Measurements from ENCODE around the gene UAP1L1. TPM values are rescaled to one million over a fixed set of nuclear protein-coding genes. Genes with fewer than 3 reads are reported as not detected.

UAP1L1 gene
- total RNA-seq, 2 experiments from 2014 or later: 19.1 to 21.9 TPM

DNA sequence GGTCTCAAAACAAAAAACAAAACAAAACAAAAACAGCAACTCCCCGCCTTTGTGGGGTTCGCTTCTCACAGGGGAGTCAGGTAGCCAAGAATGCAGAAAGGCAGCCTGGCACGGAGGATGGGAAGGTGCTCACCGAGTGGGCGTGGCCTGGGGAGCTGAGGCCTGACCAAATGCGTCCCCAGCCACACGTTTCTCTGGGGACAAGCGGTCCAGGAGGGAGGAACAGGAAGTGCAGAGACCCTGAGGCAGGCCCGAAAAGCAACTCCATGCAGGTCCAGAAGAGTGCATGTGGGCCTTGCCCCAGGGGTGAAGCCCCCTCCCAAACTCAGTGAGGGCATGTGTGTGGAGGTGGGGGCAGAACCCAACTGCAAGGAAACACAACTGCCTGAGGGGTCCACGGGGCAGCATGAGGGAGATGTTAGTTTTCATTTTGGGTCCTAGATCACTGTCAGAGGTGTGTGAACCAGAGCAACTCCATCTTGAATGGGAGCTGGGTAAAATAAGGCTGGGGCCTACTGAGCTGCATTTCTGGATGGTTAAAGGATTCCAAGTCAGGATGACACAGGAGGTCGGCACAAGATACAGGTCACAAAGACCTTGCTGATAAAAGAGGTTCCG lies 2.6 kb upstream of the UAP1L1 start:
- Mint-ChIP-seq H3K4me3 (no peak overlapping the region), H3K27ac (no peak overlapping the region), H3K36me3 (ENCODE audit: low read depth) (peaks cover 2% of the 10 kb centered on the region), H3K27me3 (no peaks in the 10 kb centered on the region), H3K4me1 (peaks cover 17% of the 10 kb centered on the region), H3K9me3 (no peaks in the 10 kb centered on the region)
- ChIA-PET CTCF (interaction anchor here (1.6 kb wide), 1 partner anchor 21 kb away, joined by 8 read pairs; no protein-coding TSS in a partner anchor), POLR2A (no interaction called here)
- DNase-seq: no peak

DNA sequence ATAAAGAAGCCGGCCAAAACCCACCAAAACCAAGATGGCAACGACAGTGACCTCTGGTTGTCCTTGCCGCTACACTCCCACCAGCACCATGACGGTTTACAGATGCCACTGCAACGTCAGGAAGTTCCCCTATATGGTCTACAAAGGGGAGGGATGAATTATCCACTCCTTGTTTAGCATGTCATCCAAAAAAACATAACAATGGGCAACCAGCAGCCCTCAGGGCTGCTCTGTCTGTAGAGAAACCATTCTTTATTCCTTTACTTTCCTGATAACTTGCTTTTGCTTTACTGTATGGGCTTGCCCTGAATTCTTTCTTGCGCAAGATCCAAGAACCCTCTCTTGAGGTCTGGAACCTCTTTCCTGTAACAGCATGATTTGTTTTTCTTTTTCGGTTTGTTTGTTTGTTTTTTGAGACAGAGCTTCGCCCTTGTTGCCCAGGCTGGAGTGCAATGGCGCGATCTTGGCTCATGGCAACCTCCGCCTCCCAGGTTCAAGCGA lies 2.0 kb upstream of the UAP1L1 start:
- Mint-ChIP-seq H3K4me1 (peaks cover 19% of the 10 kb centered on the region), H3K27me3 (no peaks in the 10 kb centered on the region), H3K9me3 (no peaks in the 10 kb centered on the region), H3K4me3 (no peak overlapping the region), H3K36me3 (ENCODE audit: low read depth) (peaks cover 3% of the 10 kb centered on the region), H3K27ac (no peak overlapping the region)
- ChIA-PET CTCF (interaction anchor here (1.6 kb wide), 1 partner anchor 21 kb away, joined by 8 read pairs; no protein-coding TSS in a partner anchor), POLR2A (no interaction called here)
- DNase-seq: no peak

DNA sequence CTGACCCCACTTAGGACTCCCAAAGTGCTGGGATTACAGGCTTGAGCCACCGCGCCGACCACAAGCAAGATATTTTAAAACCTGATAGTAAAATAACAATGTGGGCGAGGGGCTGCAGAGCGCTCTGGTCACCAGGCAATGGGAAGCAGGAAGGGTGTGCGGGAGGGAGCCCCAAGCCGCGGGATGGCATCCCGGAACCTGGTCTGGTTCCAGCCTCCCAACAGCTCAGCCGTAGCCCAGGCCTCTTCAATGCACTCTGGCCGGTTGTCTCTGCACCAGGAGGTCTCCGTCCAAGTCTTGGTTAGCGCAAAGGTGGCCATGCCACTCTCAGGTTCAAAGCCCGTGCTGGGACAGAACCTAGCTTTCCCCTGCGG lies 694 bp upstream of the UAP1L1 start:
- Mint-ChIP-seq H3K4me3 (peak overlapping the region; percentile 66), H3K27me3 (no peaks in the 10 kb centered on the region), H3K36me3 (ENCODE audit: low read depth) (peaks cover 6% of the 10 kb centered on the region), H3K9me3 (no peaks in the 10 kb centered on the region), H3K4me1 (peaks cover 10% of the 10 kb centered on the region), H3K27ac (no peak overlapping the region)
- ChIA-PET CTCF (interaction anchor here (0.6 to 2.7 kb wide), 8 partner anchors 9 to 349 kb away, joined by 3 to 20 read pairs (median 4); partner anchors contain the start of genes MAN1B1 and NPDC1), POLR2A (no interaction called here)
- no peak for DNase-seq

DNA sequence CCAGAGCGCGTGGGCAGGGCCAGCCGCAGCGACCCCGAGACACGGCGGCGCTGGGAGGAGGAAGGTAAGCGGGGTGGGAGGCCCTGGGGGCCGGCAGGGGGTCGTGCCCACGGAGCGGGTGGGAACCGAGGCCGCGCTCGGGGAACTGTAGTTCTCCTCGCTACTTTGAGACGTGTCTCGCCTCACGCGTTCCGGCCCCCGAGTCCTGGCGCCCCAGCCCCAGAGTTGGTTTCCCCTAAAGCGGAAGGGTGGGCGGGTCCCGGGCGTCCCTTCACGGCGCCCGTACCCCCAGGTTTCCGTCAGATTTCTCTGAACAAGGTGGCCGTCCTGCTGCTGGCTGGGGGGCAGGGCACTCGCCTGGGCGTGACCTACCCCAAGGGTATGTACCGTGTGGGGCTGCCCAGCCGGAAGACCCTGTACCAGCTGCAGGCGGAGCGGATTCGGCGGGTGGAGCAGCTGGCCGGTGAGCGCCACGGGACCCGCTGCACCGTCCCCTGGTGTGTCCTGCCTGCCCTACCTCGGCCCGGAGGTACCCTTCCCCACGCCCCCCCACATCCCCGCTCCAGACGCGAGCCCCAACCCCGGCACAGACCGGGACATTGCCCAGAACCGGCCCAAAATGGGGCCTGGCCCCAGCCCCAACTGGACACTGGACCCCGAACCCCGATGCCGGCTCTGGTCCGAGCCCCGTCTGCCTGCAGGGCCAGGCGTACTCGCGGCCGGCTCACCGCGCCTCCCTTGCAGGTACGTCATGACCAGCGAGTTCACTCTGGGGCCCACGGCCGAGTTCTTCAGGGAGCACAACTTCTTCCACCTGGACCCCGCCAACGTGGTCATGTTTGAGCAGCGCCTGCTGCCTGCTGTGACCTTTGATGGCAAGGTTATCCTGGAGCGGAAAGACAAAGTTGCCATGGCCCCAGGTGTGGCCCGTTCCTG lies 709 bp downstream of the UAP1L1 start:
- H3K27ac Mint-ChIP-seq: peak overlapping the region; percentile 50
- CTCF ChIA-PET: interaction anchor here (1.0 to 2.7 kb wide), 5 partner anchors 8 to 48 kb away, joined by 3 to 20 read pairs (median 8); partner anchors contain the start of gene MAN1B1
- no peaks in the 10 kb centered on the region for H3K27me3 Mint-ChIP-seq
- POLR2A ChIA-PET: no interaction called here
- no peaks in the 10 kb centered on the region for H3K9me3 Mint-ChIP-seq
- DNase-seq: peak; percentile 52
- H3K4me3 Mint-ChIP-seq: peak overlapping the region; percentile 74
- H3K36me3 Mint-ChIP-seq (ENCODE audit: low read depth): peaks cover 10% of the 10 kb centered on the region
- peaks cover 6% of the 10 kb centered on the region for H3K4me1 Mint-ChIP-seq

DNA sequence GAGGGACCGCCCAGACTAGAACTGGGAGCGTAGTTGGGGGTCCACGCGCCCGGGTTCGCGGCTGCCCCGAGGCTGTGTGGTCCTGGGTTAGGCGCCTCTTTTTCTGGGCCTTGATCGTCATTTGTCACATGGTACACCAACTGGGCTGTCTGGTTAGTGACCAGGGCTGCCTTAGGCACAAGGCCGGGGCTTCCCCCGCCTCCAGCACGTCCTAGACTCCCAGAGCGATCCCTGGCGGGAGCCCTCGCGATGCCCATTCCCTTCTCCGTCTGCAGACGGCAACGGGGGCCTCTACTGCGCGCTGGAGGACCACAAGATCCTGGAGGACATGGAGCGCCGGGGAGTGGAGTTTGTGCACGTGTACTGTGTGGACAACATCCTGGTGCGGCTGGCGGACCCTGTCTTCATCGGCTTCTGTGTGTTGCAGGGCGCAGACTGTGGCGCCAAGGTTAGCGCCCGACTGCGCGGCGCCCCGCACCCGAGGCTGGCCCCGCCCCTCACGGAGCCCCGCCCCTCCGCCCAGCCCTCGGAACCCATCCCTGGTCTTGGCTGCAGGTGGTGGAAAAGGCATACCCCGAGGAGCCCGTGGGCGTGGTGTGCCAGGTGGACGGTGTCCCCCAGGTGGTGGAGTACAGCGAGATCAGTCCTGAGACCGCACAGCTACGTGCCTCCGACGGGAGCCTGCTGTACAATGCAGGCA lies 1.5 kb downstream of the UAP1L1 start:
- peaks cover 8% of the 10 kb centered on the region for H3K4me1 Mint-ChIP-seq
- ChIA-PET CTCF (interaction anchor here (0.6 to 2.7 kb wide), 2 partner anchors 9 to 12 kb away, joined by 5 to 20 read pairs; partner anchors contain the start of gene SAPCD2), POLR2A (no interaction called here)
- H3K9me3 Mint-ChIP-seq: no peaks in the 10 kb centered on the region
- peaks cover 13% of the 10 kb centered on the region for H3K36me3 Mint-ChIP-seq (ENCODE audit: low read depth)
- DNase-seq: no peak
- H3K4me3 Mint-ChIP-seq: peak overlapping the region; percentile 74
- H3K27me3 Mint-ChIP-seq: no peaks in the 10 kb centered on the region
- no peak overlapping the region for H3K27ac Mint-ChIP-seq

DNA sequence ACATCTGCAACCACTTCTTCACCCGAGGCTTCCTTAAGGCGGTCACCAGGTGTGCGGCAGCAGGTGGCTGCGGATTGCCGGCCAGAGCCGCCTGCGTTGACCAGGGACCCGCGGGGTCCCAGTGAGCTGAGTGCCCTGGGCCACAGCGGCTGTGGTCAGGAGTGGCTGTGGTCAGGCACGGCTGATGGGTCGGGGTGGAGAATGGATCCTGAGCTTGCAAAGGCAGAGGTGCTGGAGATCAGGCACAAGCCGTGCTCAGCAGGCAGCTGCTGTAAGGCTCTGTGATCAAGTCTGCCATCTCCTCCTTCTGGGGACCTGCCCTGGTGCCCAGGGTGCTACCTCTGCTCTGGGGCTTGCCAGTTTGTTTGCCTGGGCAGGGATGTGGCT lies 2.1 kb downstream of the UAP1L1 start:
- Mint-ChIP-seq H3K4me3 (peak overlapping the region; percentile 30), H3K27ac (no peak overlapping the region)
- CTCF ChIA-PET: interaction anchor here (0.6 to 0.9 kb wide), 3 partner anchors 9 to 28 kb away, joined by 3 to 5 read pairs (median 3); partner anchors contain the start of gene SAPCD2

DNA sequence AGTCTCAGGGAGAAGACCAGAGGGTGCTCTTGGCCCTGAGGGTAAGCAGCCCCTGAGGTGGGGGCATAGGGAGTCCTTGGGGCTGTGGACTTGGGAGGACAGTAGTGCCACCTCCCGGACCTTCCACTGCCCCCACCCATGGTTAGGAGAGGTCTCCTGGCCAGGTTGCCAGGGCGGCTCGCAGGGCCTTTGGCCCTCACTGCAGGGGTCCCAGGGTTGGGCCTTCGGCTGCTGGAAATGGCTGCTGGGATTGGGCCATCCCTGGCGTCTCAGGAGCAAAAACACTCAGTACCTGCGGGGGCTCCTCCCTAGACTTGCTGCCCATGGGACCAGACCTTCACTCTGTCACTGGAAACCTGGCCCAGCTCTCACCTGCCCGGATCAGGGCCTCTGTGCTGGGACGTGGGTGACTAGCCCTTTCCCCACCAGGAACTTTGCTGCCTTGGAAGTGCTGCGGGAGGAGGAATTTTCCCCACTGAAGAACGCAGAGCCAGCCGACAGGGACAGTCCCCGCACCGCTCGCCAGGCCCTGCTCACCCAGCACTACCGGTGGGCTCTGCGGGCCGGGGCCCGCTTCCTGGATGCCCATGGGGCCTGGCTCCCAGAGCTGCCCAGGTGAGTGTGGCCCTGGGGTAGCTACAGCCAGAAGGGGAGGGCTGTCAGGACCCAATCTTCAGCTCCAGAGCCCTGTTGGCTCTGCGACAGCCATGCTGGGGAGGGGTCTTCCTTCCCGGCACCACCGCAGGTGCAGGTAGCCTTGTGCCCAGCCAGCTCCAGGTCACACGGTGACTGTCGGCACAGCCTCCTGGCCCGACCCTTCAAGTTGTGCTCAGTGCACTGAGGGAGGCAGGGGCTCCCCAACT lies 3.2 kb downstream of the UAP1L1 start:
- Mint-ChIP-seq H3K27me3 (no peaks in the 10 kb centered on the region), H3K4me3 (peak overlapping the region; percentile 30), H3K9me3 (no peaks in the 10 kb centered on the region), H3K4me1 (peaks cover 16% of the 10 kb centered on the region), H3K36me3 (ENCODE audit: low read depth) (peaks cover 14% of the 10 kb centered on the region), H3K27ac (no peak overlapping the region)
- ChIA-PET CTCF (interaction anchor here (0.8 to 2.5 kb wide), 3 partner anchors 11 to 27 kb away, joined by 3 to 9 read pairs (median 5); partner anchors contain the start of gene SAPCD2), POLR2A (no interaction called here)
- DNase-seq: no peak

More for the DNA sequence above, 2.1 kb downstream of the UAP1L1 start:
- peaks cover 11% of the 10 kb centered on the region for H3K4me1 Mint-ChIP-seq
- DNase-seq: no peak
- peaks cover 14% of the 10 kb centered on the region for H3K36me3 Mint-ChIP-seq (ENCODE audit: low read depth)
- no peaks in the 10 kb centered on the region for H3K9me3 Mint-ChIP-seq
- POLR2A ChIA-PET: no interaction called here
- no peaks in the 10 kb centered on the region for H3K27me3 Mint-ChIP-seq

DNA sequence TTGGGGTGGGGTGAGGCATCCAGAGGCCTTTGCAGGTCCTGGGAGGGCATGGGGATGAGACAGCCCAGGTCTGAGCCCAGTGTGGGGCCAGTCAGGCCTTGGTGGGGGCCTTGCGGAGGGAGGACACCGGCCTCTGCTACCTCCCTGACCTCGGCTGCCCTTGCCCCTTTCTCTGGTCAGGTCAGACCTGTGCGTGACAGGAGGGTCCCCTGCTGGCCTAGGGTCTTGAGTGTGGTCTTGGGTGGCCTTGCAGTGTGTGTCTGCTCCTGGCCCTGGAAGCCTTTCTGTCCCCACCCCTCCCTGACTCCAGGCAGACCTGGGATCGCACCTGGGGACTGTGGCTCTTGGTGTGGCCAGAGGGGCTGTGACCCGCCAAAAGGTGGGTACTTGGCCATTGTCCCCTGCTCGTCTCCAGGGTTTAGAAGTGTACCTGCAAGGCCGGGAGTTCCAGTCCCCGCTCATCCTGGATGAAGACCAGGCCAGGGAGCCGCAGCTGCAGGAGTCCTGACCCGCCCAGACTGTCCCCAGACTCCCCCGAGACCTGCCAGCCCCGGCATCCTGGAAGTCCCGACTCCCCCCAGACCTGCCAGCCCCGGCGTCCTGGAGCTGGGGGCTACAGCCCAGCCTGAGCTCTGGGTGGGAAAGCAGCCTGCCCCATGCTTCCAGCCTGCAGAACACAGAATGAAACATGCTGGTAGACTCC lies 5.1 kb downstream of the UAP1L1 start:
- ChIA-PET POLR2A (interaction anchor here (0.6 kb wide), 1 partner anchor 179 kb away, joined by 4 read pairs; no protein-coding TSS in a partner anchor), CTCF (interaction anchor here (0.8 to 2.5 kb wide), 4 partner anchors 11 to 154 kb away, joined by 3 to 9 read pairs (median 4); partner anchors contain the start of gene SAPCD2)
- Mint-ChIP-seq H3K4me1 (peaks cover 21% of the 10 kb centered on the region), H3K4me3 (no peak overlapping the region), H3K9me3 (no peaks in the 10 kb centered on the region), H3K36me3 (ENCODE audit: low read depth) (peaks cover 14% of the 10 kb centered on the region), H3K27ac (no peak overlapping the region), H3K27me3 (no peaks in the 10 kb centered on the region)
- no peak for DNase-seq

DNA sequence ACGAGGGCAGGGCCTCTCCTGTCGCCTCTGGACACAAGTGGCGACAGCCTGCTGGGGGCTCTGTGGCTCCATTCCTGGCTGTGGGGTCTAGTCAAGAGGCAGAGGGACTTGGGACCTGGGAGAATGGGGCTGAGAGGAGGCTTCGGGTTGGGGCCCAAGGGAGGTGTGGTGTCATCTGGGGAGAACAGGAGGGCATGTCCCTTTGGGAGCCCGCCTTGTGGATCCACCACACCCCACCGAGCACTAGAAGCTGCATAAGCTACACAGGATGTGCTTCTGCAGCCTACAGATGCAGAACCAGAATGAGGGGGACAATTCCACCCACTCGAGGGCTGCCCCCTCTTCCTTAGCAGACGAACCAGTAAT lies 5.6 kb downstream of the UAP1L1 start:
- H3K9me3 Mint-ChIP-seq: no peaks in the 10 kb centered on the region
- H3K27ac Mint-ChIP-seq: no peak overlapping the region
- no peak overlapping the region for H3K4me3 Mint-ChIP-seq
- POLR2A ChIA-PET: no interaction called here
- no peaks in the 10 kb centered on the region for H3K27me3 Mint-ChIP-seq
- H3K36me3 Mint-ChIP-seq (ENCODE audit: low read depth): peaks cover 14% of the 10 kb centered on the region
- no peak for DNase-seq
- CTCF ChIA-PET: interaction anchor here (1.2 to 2.0 kb wide), 4 partner anchors 13 to 154 kb away, joined by 3 to 5 read pairs (median 4); partner anchors contain the start of gene SAPCD2
- peaks cover 26% of the 10 kb centered on the region for H3K4me1 Mint-ChIP-seq

DNA sequence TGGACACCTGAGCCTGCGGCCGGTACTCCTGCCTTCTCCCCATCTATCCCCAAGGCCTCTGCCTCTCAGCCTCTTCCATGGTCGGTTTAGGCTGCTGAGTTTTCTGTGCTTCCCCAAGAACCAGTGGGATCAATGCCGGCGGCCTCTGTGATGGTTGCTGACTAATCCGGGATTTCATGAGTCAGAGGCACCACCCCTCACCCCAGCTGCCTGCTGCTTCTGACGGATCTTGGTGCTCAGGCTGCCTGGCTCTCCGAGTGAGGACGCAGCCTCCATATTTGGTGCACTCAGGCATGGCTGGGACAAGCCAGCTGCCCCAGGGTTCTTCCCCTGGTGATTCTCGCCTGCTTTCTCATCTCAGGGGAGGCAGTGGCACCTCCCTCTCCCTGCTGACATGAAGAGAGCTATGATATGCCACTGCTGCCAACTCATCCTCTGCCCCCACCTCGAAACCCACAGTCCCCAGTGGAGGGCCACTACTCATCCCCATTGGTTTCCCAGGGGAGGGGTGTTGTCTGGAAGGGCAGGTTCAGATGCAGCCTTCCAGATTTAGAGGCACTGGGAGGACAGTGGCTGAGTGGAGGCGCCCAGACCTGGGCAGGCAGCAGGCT lies 6.2 kb downstream of the UAP1L1 start:
- peaks cover 17% of the 10 kb centered on the region for H3K36me3 Mint-ChIP-seq (ENCODE audit: low read depth)
- peak overlapping the region; percentile 64 for H3K27ac Mint-ChIP-seq
- no peak for DNase-seq
- no peaks in the 10 kb centered on the region for H3K27me3 Mint-ChIP-seq
- ChIA-PET CTCF (interaction anchor here (1.1 to 2.0 kb wide), 5 partner anchors 12 to 153 kb away, joined by 3 to 6 read pairs (median 4); partner anchors contain the start of gene SAPCD2), POLR2A (no interaction called here)
- H3K4me1 Mint-ChIP-seq: peaks cover 32% of the 10 kb centered on the region
- H3K4me3 Mint-ChIP-seq: no peak overlapping the region
- no peaks in the 10 kb centered on the region for H3K9me3 Mint-ChIP-seq

DNA sequence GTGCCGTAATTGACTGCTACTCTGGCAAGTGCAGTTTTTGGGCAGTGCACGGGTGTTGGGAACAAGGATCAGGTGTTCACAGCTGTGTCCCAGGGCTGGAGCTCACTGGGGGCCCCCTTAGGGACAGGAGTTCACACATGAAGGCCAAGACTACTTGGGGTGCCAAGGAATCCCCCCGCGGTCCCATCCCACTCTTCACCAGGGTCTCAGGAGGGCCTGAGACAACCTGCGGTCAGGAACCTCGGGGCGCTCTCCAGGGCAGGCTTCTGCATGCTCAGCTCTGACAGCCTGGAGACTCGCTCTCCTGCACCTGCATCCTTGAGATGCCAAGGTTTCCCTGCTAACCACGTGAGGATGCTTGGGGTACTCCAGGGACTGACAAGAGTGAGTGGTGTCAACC lies 7.2 kb downstream of the UAP1L1 start:
- POLR2A ChIA-PET: no interaction called here
- Mint-ChIP-seq H3K4me1 (peaks cover 41% of the 10 kb centered on the region), H3K27ac (no peak overlapping the region), H3K4me3 (no peak overlapping the region), H3K9me3 (no peaks in the 10 kb centered on the region), H3K36me3 (ENCODE audit: low read depth) (peaks cover 27% of the 10 kb centered on the region), H3K27me3 (no peaks in the 10 kb centered on the region)
- CTCF ChIA-PET: interaction anchor here (1.1 to 2.0 kb wide), 4 partner anchors 11 to 50 kb away, joined by 4 to 6 read pairs (median 4); partner anchors contain the start of gene SAPCD2
- no peak for DNase-seq
